Cardiac fibroblast (primary cell): ENCODE results near the gene FAM228A.

Source experiments
- DNase-seq, 2 donors: peaks; one replicate each; pipeline versions ENCODE4 v3.0.0 to v3.0.0-alpha.2; 2010; ENCODE audit warnings: low read depth in 2 of 2
- H3K4me3 ChIP-seq, 2 donors: replicated peaks in 1 of 2; 1 replicate in 1 of 2; 2 replicates in 1 of 2; pipeline ENCODE4 v1.5.1; 2011; ENCODE audit warnings: low read depth in 2 of 2, low read length in 2 of 2, mild to moderate bottlenecking in 2 of 2, moderate library complexity in 1 of 2
- CTCF ChIP-seq: IDR thresholded peaks from one replicate; pipeline ENCODE4 v1.5.1; 2011; ENCODE audit warnings: low read depth, mild to moderate bottlenecking, low read length, inconsistent platforms

FAM228A gene

GRCh38 chr2:24220554-24221291 lies 45.9 kb downstream of the FAM228A start:
- H3K4me3 ChIP-seq, result no peak overlapping the region
- DNase-seq, result no peak
- no peak for TF ChIP-seq CTCF

- H3K4me3 ChIP-seq, result no peak overlapping the region
- DNase-seq, result no peak
- no peak for TF ChIP-seq CTCF
Measured at GRCh38 chr2:24221343-24222050, 46.6 kb downstream of the FAM228A start.

GRCh38 chr2:24222946-24223345 lies 48.1 kb downstream of the FAM228A start:
- DNase-seq, result no peak
- no peak overlapping the region for H3K4me3 ChIP-seq
- no peak for TF ChIP-seq CTCF

GRCh38 chr2:24225499-24226242 lies 50.8 kb downstream of the FAM228A start:
- H3K4me3 ChIP-seq, result no peak overlapping the region
- no peak for DNase-seq
- TF ChIP-seq CTCF, result no peak

GRCh38 chr2:24228470-24228869 lies 53.6 kb downstream of the FAM228A start:
- TF ChIP-seq CTCF, result peak; percentile 39
- DNase-seq, result peak; percentile 31 to 53
- no peak overlapping the region for H3K4me3 ChIP-seq

GRCh38 chr2:24231461-24231881 lies 56.6 kb downstream of the FAM228A start:
- no peak for TF ChIP-seq CTCF
- DNase-seq, result peak in 1 of 2 donors; percentile 54
- no peak overlapping the region for H3K4me3 ChIP-seq
